SK-N-SH (cell line): Measurements from ENCODE around the gene ERC2. TPM values are rescaled to one million over a fixed set of nuclear protein-coding genes. Genes with fewer than 3 reads are reported as not detected.

Experiments used
- CTCF ChIA-PET: fragments of 300-600, 350-600 bp; formaldehyde crosslinking; extraction: SDS; loops from one replicate; lab custom pipeline; 2021; lab: Yijun Ruan, JAX
- POLR2A ChIA-PET: fragments of 350-600 bp; sonication (Branson Sonifier 250); formaldehyde crosslinking; extraction: SDS; loops from one replicate; lab custom pipeline; 2020; ENCODE audit warnings: antibody characterized with exemption, inconsistent platforms; lab: Yijun Ruan, JAX
- DNase-seq: peaks from one replicate; pipeline ENCODE4 v3.0.0; 2012
- H2AFZ ChIP-seq: fragments of 200-600 bp; sonication (generic); 2 replicates; pipeline ENCODE4 v1.8.1; 2016; ENCODE audit warnings: antibody characterized with exemption, mild to moderate bottlenecking, low read depth
- H3F3A ChIP-seq: fragments of 200-600 bp; sonication (generic); replicated peaks from 2 replicates; pipeline ENCODE3; 2016; ENCODE audit warnings: antibody characterized with exemption, mild to moderate bottlenecking; ENCODE audit not compliant: insufficient read depth
- H3K27ac ChIP-seq, 2 experiments: fragments of 200-500 bp in 1 of 2; fragments of 200-600 bp in 1 of 2; sonication (Bioruptor generic) in 1 of 2; sonication (generic), shearing (Covaris generic) in 1 of 2; 2 replicates each; pipeline versions ENCODE4 v1.5.1 to v1.6.1; 2014 to 2016; ENCODE audit warnings: low read depth in 2 of 2, inconsistent platforms in 1 of 2, low read length in 1 of 2, mild to moderate bottlenecking in 1 of 2, mixed read lengths in 1 of 2
- H3K27me3 ChIP-seq: fragments of 200-600 bp; sonication (generic), shearing (Covaris generic); 2 replicates; pipeline ENCODE4 v1.6.1; 2016; ENCODE audit warnings: mixed run types; ENCODE audit not compliant: insufficient read depth
- H3K36me3 ChIP-seq, 2 experiments: fragments of 200-500 bp in 1 of 2; fragments of 200-600 bp in 1 of 2; sonication (Bioruptor generic) in 1 of 2; sonication (generic) in 1 of 2; replicated peaks in 1 of 2; 2 replicates each; pipeline versions ENCODE3 to v1.5.1; 2014 to 2016; ENCODE audit warnings: low read length in 1 of 2, mild to moderate bottlenecking in 1 of 2; ENCODE audit not compliant: insufficient read depth in 2 of 2, control insufficient read depth in 1 of 2
- H3K4me1 ChIP-seq, 2 experiments: fragments of 200-500 bp in 1 of 2; fragments of 200-600 bp in 1 of 2; sonication (Bioruptor generic) in 1 of 2; sonication (generic), shearing (Covaris generic) in 1 of 2; 2 replicates each; pipeline versions ENCODE4 v1.5.1 to v1.6.1; 2014 to 2016; ENCODE audit warnings: low read depth in 1 of 2, low read length in 1 of 2, mixed run types in 1 of 2; ENCODE audit not compliant: insufficient read depth in 2 of 2, control insufficient read depth in 1 of 2
- H3K4me2 ChIP-seq: fragments of 200-600 bp; sonication (generic), shearing (Covaris generic); 2 replicates; pipeline ENCODE4 v1.6.1; 2017; ENCODE audit warnings: mixed run types
- H3K4me3 ChIP-seq, 2 experiments: fragments of 200-500 bp in 1 of 2; fragments of 200-600 bp in 1 of 2; sonication (Bioruptor generic) in 1 of 2; sonication (generic), shearing (Covaris generic) in 1 of 2; 2 replicates each; pipeline versions ENCODE4 v1.5.1 to v1.8.1; 2014 to 2016; ENCODE audit warnings: low read depth in 2 of 2, inconsistent platforms in 1 of 2, low read length in 1 of 2, mild to moderate bottlenecking in 1 of 2, mixed read lengths in 1 of 2, moderate library complexity in 1 of 2
- H3K79me2 ChIP-seq: fragments of 200-600 bp; sonication (generic); 2 replicates; pipeline ENCODE4 v1.8.1; 2017; ENCODE audit warnings: mild to moderate bottlenecking; ENCODE audit not compliant: insufficient read depth
- H3K9ac ChIP-seq: fragments of 200-600 bp; sonication (generic); 2 replicates; pipeline ENCODE4 v1.6.1; 2017; ENCODE audit warnings: mixed run types
- H3K9me2 ChIP-seq: fragments of 200-600 bp; sonication (generic); 2 replicates; pipeline ENCODE4 v1.6.1; 2017; ENCODE audit warnings: mixed run types
- H3K9me3 ChIP-seq: fragments of 200-600 bp; sonication (generic); 2 replicates; pipeline ENCODE4 v1.6.1; 2017; ENCODE audit warnings: mixed run types, mild to moderate bottlenecking, moderate library complexity
- H4K20me1 ChIP-seq: fragments of 200-600 bp; sonication (generic); 2 replicates; pipeline ENCODE4 v1.6.1; 2017; ENCODE audit warnings: mild to moderate bottlenecking, mixed run types; ENCODE audit not compliant: insufficient read depth
- CHD2 ChIP-seq: fragments of 150-350 bp; IDR thresholded peaks from 2 replicates; pipeline ENCODE4 v1.6.1; 2018; ENCODE audit warnings: low read length; ENCODE audit not compliant: partially characterized antibody
- FOXJ3 ChIP-seq: sonication (generic); formaldehyde crosslinking; IDR thresholded peaks from 2 replicates; pipeline ENCODE4 v1.5.1; 2020; ENCODE audit warnings: mild to moderate bottlenecking, missing genetic modification reagents
- FOXM1 ChIP-seq: IDR thresholded peaks from 2 replicates; pipeline ENCODE4 v1.4.0; 2012; ENCODE audit warnings: low read depth, mild to moderate bottlenecking
- GABPA ChIP-seq: IDR thresholded peaks from 2 replicates; pipeline ENCODE4 v1.4.0; 2012; ENCODE audit warnings: low read depth, mild to moderate bottlenecking
- GATA2 ChIP-seq: sonication (generic); formaldehyde crosslinking; IDR thresholded peaks from 2 replicates; pipeline ENCODE4 v1.5.0; 2020; ENCODE audit warnings: mild to moderate bottlenecking, missing genetic modification reagents
- JUND ChIP-seq: IDR thresholded peaks from 2 replicates; pipeline ENCODE4 v1.4.0; 2012
- MXI1 ChIP-seq: IDR thresholded peaks from 2 replicates; pipeline ENCODE4 v1.6.1; 2012; ENCODE audit warnings: mild to moderate bottlenecking, low read depth, low read length, improper control_type of control experiment
- NFIC ChIP-seq: IDR thresholded peaks from 2 replicates; pipeline ENCODE4 v1.4.0; 2012; ENCODE audit warnings: borderline replicate concordance
- RAD21 ChIP-seq: IDR thresholded peaks from 2 replicates; pipeline ENCODE4 v1.6.1; 2012; ENCODE audit warnings: mild to moderate bottlenecking, low read length
- RFX5 ChIP-seq: IDR thresholded peaks from 2 replicates; pipeline ENCODE4 v1.6.1; 2012; ENCODE audit warnings: mild to moderate bottlenecking, improper control_type of control experiment, low read length
- RXRA ChIP-seq: IDR thresholded peaks from 2 replicates; pipeline ENCODE4 v1.4.0; 2012; ENCODE audit warnings: low read depth, mild to moderate bottlenecking, borderline replicate concordance
- SMC3 ChIP-seq: IDR thresholded peaks from 2 replicates; pipeline ENCODE4 v1.6.1; 2012; ENCODE audit warnings: low read depth, low read length, improper control_type of control experiment
- TAF1 ChIP-seq: IDR thresholded peaks from 2 replicates; pipeline ENCODE4 v1.6.1; 2012; ENCODE audit warnings: low read depth, mild to moderate bottlenecking, low read length, moderate library complexity, borderline replicate concordance
- TCF12 ChIP-seq: IDR thresholded peaks from 2 replicates; pipeline ENCODE4 v1.4.0; 2012
- YY1 ChIP-seq: IDR thresholded peaks from 2 replicates; pipeline ENCODE4 v1.4.0; 2012; ENCODE audit warnings: low read depth, mild to moderate bottlenecking
- WGBS: methylation state at CpG from one replicate; pipeline ENCODE4 v1.1.6; 2017; ENCODE audit warnings: low lambda C conversion rate; 5-methylcytosine and 5-hydroxymethylcytosine counted together
- polyA plus RNA-seq, 3 experiments: library from polyadenylated mRNA; depleted of rRNA; stranded (reverse); fragments of >200 nt; gene quantifications; 2 replicates each; pipeline ENCODE4 v1.2.3, GENCODE V29; 2012
- TF ChIP-seq, protein P1 (sequence below): IDR thresholded peaks from 2 replicates; pipeline ENCODE4 v1.4.0; 2012; ENCODE audit warnings: low read depth, borderline replicate concordance
- TF ChIP-seq, protein P2 (sequence below): IDR thresholded peaks from 2 replicates; pipeline ENCODE4; 2012
- TF ChIP-seq, protein P3 (sequence below): IDR thresholded peaks from 2 replicates; pipeline ENCODE4 v1.6.1; 2012; ENCODE audit warnings: mild to moderate bottlenecking, low read depth, low read length, moderate library complexity
- TF ChIP-seq, protein P4 (sequence below): fragments of 150-350 bp; IDR thresholded peaks from 2 replicates; pipeline ENCODE4 v1.6.1; 2016; ENCODE audit warnings: mild to moderate bottlenecking, low read depth, low read length
- TF ChIP-seq, protein P5 (sequence below): IDR thresholded peaks from 2 replicates; pipeline ENCODE4 v1.4.0; 2012; ENCODE audit warnings: low read depth, borderline replicate concordance

The ERC2 gene
- polyA plus RNA-seq, 1 of the 3 experiments (the other 2 are of a cell fraction) = 1.6 TPM

DNA sequence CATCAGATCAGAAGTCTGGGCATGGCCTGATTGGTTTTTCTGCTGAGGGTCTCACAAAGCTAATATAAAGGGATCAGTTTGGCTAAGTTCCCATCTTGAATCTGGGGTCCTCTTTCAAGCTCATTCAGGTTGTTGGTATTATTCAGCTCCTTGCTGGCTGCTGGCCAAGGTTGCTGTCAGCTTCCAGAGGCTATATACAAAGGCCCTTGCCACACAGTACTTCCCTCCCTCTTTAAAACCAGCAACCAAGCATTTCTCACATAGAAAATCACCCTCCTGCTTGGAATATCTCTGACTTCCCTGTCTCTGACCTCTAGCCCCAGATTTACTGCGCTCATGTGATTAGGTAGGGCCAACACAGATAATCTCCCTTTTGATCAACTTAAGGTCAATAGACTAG is 442.9 kb downstream of the ERC2 start:
- POLR2A ChIA-PET = no interaction called here
- TF ChIP-seq, protein P1, sequence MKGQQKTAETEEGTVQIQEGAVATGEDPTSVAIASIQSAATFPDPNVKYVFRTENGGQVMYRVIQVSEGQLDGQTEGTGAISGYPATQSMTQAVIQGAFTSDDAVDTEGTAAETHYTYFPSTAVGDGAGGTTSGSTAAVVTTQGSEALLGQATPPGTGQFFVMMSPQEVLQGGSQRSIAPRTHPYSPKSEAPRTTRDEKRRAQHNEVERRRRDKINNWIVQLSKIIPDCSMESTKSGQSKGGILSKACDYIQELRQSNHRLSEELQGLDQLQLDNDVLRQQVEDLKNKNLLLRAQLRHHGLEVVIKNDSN = no peak
- no peak for TF ChIP-seq NFIC
- TF ChIP-seq GABPA = no peak
- TF ChIP-seq MXI1 = no peak
- TF ChIP-seq, protein P2, sequence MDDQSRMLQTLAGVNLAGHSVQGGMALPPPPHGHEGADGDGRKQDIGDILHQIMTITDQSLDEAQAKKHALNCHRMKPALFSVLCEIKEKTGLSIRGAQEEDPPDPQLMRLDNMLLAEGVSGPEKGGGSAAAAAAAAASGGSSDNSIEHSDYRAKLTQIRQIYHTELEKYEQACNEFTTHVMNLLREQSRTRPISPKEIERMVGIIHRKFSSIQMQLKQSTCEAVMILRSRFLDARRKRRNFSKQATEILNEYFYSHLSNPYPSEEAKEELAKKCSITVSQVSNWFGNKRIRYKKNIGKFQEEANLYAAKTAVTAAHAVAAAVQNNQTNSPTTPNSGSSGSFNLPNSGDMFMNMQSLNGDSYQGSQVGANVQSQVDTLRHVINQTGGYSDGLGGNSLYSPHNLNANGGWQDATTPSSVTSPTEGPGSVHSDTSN = no peak
- TF ChIP-seq, protein P3, sequence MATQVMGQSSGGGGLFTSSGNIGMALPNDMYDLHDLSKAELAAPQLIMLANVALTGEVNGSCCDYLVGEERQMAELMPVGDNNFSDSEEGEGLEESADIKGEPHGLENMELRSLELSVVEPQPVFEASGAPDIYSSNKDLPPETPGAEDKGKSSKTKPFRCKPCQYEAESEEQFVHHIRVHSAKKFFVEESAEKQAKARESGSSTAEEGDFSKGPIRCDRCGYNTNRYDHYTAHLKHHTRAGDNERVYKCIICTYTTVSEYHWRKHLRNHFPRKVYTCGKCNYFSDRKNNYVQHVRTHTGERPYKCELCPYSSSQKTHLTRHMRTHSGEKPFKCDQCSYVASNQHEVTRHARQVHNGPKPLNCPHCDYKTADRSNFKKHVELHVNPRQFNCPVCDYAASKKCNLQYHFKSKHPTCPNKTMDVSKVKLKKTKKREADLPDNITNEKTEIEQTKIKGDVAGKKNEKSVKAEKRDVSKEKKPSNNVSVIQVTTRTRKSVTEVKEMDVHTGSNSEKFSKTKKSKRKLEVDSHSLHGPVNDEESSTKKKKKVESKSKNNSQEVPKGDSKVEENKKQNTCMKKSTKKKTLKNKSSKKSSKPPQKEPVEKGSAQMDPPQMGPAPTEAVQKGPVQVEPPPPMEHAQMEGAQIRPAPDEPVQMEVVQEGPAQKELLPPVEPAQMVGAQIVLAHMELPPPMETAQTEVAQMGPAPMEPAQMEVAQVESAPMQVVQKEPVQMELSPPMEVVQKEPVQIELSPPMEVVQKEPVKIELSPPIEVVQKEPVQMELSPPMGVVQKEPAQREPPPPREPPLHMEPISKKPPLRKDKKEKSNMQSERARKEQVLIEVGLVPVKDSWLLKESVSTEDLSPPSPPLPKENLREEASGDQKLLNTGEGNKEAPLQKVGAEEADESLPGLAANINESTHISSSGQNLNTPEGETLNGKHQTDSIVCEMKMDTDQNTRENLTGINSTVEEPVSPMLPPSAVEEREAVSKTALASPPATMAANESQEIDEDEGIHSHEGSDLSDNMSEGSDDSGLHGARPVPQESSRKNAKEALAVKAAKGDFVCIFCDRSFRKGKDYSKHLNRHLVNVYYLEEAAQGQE = no peak
- TF ChIP-seq YY1 = no peak
- no peak for TF ChIP-seq RAD21
- TF ChIP-seq GATA2 (CRISPR knock-in tag) = no peak
- TF ChIP-seq TCF12 = no peak
- no peak for TF ChIP-seq JUND
- TF ChIP-seq RFX5 = no peak
- H3K9me2 ChIP-seq = no peaks in the 10 kb centered on the region
- no peaks in the 10 kb centered on the region for H3F3A ChIP-seq
- no peak overlapping the region for H3K27ac ChIP-seq
- DNase-seq = no peak
- no peaks in the 10 kb centered on the region for H3K36me3 ChIP-seq
- no peaks in the 10 kb centered on the region for H4K20me1 ChIP-seq
- no peaks in the 10 kb centered on the region for H3K9me3 ChIP-seq
- H3K4me3 ChIP-seq = no peak overlapping the region
- 85% methylated on average over 1 of the region's 1 CpG for WGBS
- no peak overlapping the region for H2AFZ ChIP-seq
- no peak overlapping the region for H3K9ac ChIP-seq
- H3K79me2 ChIP-seq = no peaks in the 10 kb centered on the region
- CTCF ChIA-PET = interaction anchor here (0.6 to 1.5 kb wide), 2 partner anchors 11 to 14 kb away, joined by 3 to 7 read pairs; no protein-coding TSS in a partner anchor
- no peaks in the 10 kb centered on the region for H3K27me3 ChIP-seq
- no peaks in the 10 kb centered on the region for H3K4me1 ChIP-seq
- H3K4me2 ChIP-seq = no peak overlapping the region

DNA sequence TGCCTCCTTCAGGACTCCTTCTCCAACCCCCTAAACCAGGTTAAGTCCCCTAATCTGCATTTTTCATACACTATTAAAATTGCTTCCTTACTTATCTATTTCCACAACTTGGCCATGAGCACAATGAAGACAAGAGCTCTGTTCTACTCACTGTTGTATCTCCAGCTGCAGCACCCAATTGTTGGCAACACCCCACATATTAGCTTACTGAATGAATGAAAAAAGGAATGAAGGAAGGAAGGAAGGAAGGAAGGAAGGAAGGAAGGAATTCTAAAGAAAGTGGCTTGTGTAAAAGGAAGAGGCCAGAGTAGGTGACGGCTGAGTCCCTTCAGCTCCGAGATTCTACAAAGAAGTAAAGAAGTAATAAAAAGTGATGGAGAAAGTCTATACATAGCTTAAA is 444.7 kb downstream of the ERC2 start:
- H3K27me3 ChIP-seq = no peaks in the 10 kb centered on the region
- no peaks in the 10 kb centered on the region for H3K4me1 ChIP-seq
- H3F3A ChIP-seq = no peaks in the 10 kb centered on the region
- POLR2A ChIA-PET = no interaction called here
- H4K20me1 ChIP-seq = no peaks in the 10 kb centered on the region
- no peaks in the 10 kb centered on the region for H3K9me3 ChIP-seq
- no peak for DNase-seq
- no peak overlapping the region for H3K9ac ChIP-seq
- no peak overlapping the region for H3K4me3 ChIP-seq
- no peaks in the 10 kb centered on the region for H3K36me3 ChIP-seq
- H3K4me2 ChIP-seq = no peak overlapping the region
- CTCF ChIA-PET = interaction anchor here (0.8 to 0.9 kb wide), 2 partner anchors 10 to 297 kb away, joined by 3 read pairs; no protein-coding TSS in a partner anchor
- no peak overlapping the region for H2AFZ ChIP-seq
- no peaks in the 10 kb centered on the region for H3K9me2 ChIP-seq
- no peak overlapping the region for H3K27ac ChIP-seq
- H3K79me2 ChIP-seq = no peaks in the 10 kb centered on the region
- 75% methylated on average over 2 of the region's 2 CpGs for WGBS
- TF ChIP-seq FOXM1 (no peak), CHD2 (no peak), JUND (no peak), SMC3 (no peak), RXRA (no peak), NFIC (no peak), TAF1 (no peak), FOXJ3 (no peak)
- TF ChIP-seq, protein P4, sequence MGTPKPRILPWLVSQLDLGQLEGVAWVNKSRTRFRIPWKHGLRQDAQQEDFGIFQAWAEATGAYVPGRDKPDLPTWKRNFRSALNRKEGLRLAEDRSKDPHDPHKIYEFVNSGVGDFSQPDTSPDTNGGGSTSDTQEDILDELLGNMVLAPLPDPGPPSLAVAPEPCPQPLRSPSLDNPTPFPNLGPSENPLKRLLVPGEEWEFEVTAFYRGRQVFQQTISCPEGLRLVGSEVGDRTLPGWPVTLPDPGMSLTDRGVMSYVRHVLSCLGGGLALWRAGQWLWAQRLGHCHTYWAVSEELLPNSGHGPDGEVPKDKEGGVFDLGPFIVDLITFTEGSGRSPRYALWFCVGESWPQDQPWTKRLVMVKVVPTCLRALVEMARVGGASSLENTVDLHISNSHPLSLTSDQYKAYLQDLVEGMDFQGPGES = no peak
- TF ChIP-seq, protein P5, sequence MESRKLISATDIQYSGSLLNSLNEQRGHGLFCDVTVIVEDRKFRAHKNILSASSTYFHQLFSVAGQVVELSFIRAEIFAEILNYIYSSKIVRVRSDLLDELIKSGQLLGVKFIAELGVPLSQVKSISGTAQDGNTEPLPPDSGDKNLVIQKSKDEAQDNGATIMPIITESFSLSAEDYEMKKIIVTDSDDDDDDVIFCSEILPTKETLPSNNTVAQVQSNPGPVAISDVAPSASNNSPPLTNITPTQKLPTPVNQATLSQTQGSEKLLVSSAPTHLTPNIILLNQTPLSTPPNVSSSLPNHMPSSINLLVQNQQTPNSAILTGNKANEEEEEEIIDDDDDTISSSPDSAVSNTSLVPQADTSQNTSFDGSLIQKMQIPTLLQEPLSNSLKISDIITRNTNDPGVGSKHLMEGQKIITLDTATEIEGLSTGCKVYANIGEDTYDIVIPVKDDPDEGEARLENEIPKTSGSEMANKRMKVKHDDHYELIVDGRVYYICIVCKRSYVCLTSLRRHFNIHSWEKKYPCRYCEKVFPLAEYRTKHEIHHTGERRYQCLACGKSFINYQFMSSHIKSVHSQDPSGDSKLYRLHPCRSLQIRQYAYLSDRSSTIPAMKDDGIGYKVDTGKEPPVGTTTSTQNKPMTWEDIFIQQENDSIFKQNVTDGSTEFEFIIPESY = no peak
